NB4 (cell line): ENCODE data around the gene DOK7.
A peak's percentile ranks its signal among the peaks of the same experiment; 100 is the strongest.

ENCODE experiments used
- DNase-seq: peaks from one replicate; pipeline ENCODE4 v3.0.0; 2010; ENCODE audit warnings: low read depth
- H3K4me3 ChIP-seq: one replicate; pipeline ENCODE4 v1.5.1; 2011; ENCODE audit warnings: mild to moderate bottlenecking, low read depth, low read length, moderate library complexity
- CTCF ChIP-seq: IDR thresholded peaks from one replicate; pipeline ENCODE4 v1.5.1; 2012; ENCODE audit warnings: low read depth, low read length
- MAX ChIP-seq: IDR thresholded peaks from 2 replicates; pipeline ENCODE4 v1.6.1; 2011; ENCODE audit warnings: low read depth, low read length
- MYC ChIP-seq: IDR thresholded peaks from 2 replicates; pipeline ENCODE4 v1.6.1; 2011; ENCODE audit warnings: low read depth, low read length
- POLR2A ChIP-seq: IDR thresholded peaks from 2 replicates; pipeline ENCODE4 v1.6.1; 2011; ENCODE audit warnings: mild to moderate bottlenecking; ENCODE audit not compliant: insufficient read length; ENCODE audit errors: extremely low read depth

DOK7 gene

GRCh38 chr4:3512719-3513118, 49.6 kb downstream of the DOK7 start:
- H3K4me3 ChIP-seq = no peak overlapping the region
- no peak for DNase-seq
- TF ChIP-seq POLR2A (no peak), MAX (no peak), MYC (no peak), CTCF (no peak)

- DNase-seq = no peak
- no peak for TF ChIP-seq CTCF
- TF ChIP-seq MAX = no peak
- TF ChIP-seq POLR2A = no peak
- TF ChIP-seq MYC = no peak
- no peak overlapping the region for H3K4me3 ChIP-seq
Measured at GRCh38 chr4:3513807-3514206, 50.7 kb downstream of the DOK7 start.

- H3K4me3 ChIP-seq = no peak overlapping the region
- no peak for DNase-seq
- no peak for TF ChIP-seq POLR2A
- TF ChIP-seq MYC = no peak
- TF ChIP-seq CTCF = no peak
- no peak for TF ChIP-seq MAX
Measured at GRCh38 chr4:3514221-3514780, 51.2 kb downstream of the DOK7 start.

- no peak for TF ChIP-seq MYC
- no peak for TF ChIP-seq POLR2A
- TF ChIP-seq CTCF = peak; percentile 25
- no peak for TF ChIP-seq MAX
Measured at GRCh38 chr4:3514806-3515501, 51.8 kb downstream of the DOK7 start.

GRCh38 chr4:3515646-3516045, 52.5 kb downstream of the DOK7 start:
- DNase-seq = no peak
- TF ChIP-seq MYC (no peak), CTCF (no peak), POLR2A (no peak), MAX (no peak)
- no peak overlapping the region for H3K4me3 ChIP-seq

More at GRCh38 chr4:3514806-3515501, 51.8 kb downstream of the DOK7 start:
- no peak for DNase-seq
- no peak overlapping the region for H3K4me3 ChIP-seq
